Fibroblast of the conjunctiva (primary cell): ENCODE measurements around the gene AQR.
"Not testable (repeated sequence)": the region's sequence is repeated elsewhere in the genome, so short reads cannot be mapped to it uniquely, and the experiment has no call there.

Source experiments
- DNase-seq: peaks from one replicate; pipeline ENCODE4 v3.0.0-alpha.2; 2010; ENCODE audit warnings: low read depth

AQR gene

DNA sequence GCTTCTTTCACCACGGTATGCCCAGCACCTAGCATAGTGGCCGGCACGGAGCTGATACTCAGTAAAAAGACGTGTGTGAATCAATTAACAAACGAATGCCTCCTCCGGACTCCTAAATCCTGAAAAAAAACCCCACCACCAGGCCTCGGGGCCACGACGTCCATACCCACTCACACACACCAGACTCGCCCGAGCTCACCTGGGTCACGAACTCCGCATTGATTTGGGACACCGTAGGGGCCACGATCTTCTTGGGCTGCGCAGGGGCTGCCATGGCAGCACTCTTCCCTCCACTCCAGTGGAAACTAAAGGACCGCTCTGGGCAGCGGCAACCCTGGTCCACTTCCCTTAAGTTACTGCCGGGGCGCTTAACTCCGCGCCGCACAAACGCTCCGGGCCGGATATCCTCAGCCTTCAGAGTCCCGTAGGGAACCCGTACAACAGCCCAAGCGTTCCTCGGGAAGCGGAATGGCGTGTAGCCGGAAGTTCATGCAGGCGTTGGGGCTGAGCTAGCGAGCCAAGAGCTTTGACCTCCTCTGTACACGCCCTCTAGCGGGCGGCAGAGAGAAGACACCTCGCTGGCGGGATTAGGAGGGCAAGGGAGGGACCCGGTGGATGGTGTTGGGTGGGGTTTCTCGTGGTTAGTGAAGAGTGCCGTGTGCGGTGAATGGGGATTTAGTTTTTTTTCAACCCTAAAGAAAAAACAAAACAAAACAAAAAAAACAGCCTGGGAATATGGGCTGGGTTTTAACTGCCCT is at the start of gene AQR:
AQR (minus strand) TSS at position 403 of the 758 bp plus-strand sequence; CDS start at position 274, 129 bp downstream.
- DNase-seq, result peak; percentile 98

- DNase-seq, result no peak
Measured at GRCh38 chr15:35014241-35014640, 44.7 kb upstream of the AQR start.

DNA sequence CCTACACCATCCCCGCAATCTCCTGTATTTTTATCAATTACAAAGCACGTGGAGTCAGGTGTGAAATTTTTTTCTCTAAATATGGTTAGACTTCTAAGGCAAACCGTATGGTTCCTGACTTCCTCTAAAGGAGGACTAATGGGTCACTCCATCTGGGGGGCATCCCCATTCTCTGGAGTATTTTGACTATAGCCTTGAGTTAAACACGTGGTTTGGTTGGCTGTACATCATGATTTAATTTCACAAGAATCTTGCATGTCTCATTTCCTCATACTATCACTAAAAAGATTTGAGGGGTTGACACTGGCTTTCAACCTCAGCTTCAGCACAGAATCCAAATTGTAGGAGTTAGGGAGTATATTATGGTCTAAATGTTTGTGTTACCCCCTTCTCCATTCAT is 43.8 kb upstream of the AQR start:
- DNase-seq, result no peak

DNA sequence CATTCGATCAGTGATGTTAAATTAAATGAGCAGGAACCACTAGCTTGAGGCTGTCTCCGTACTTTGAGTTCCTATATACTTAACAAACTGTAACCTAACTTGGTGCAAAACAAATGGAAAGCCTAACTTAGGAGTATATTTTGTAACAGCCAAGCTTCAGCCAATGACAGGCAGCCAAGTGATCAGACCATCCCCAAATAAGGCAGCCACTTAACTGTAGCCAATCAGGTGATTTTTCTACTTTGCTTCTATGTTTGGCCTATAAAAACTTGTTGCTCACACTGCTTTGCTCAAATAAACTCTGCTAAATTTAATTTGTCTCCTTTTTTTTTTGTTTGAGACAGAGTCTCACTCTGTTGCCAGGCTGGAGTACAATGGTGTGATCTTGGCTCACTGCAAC is 37.9 kb upstream of the AQR start:
- no peak for DNase-seq

GRCh38 chr15:35005933-35006332 is 36.4 kb upstream of the AQR start:
- no peak for DNase-seq

- no peak for DNase-seq
Measured at GRCh38 chr15:35003928-35004327, 34.4 kb upstream of the AQR start.

GRCh38 chr15:35000511-35000910 is 31.0 kb upstream of the AQR start:
- DNase-seq, result peak; percentile 63

- no peak for DNase-seq
Measured at GRCh38 chr15:34999906-35000305, 30.4 kb upstream of the AQR start.

- no peak for DNase-seq
Measured at GRCh38 chr15:34994925-34995324, 25.4 kb upstream of the AQR start.

GRCh38 chr15:34993877-34994276 is 24.3 kb upstream of the AQR start:
- no peak for DNase-seq

- DNase-seq, result no peak
Measured at GRCh38 chr15:34993412-34993811, 23.9 kb upstream of the AQR start.

DNA sequence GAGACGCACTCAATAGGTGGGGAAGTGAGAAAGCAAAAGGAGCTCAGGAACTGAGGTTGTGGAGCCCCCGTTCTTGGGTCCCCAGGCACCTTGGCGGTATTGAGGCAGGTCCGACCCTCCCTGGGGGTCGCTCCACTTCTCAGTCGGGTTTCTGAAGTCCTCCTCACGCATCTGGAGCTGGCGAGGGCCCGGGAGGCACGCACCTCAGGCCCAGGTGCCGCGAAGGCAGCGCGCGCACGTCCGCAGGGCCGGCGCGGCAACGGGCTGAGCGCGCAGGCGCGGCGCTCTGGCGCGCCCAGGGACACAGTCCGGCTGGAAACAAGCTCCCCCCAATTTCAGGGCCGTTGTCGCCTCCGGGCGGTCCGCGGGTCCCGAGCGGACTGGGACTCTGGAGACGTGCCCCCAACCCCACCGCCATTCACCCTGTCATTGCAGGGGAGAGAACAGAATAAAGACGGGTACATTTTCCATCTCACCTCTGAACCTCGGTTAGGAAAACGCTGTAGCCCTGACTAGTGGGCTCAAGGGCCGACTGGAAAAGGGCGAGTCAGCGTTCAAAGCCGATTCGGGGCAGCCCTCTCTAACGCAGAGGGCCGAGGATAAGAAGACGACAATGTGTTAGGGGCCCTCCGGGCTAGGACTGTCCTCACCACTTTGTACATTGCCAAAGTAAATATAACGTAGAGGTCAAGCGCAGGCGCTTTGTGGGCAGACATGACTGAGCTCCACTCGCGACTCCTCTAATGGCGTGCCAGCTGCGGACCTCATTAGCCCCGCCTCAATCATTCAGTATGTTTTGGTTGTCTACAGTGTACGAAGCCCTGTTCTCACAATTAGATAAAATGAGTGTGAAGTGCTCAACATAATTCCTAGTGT is 18.7 kb upstream of the AQR start, which contains the start of gene ZNF770:
ZNF770 (minus strand) TSS at position 261 of the 876 bp plus-strand sequence. CDS start 4,853 bp downstream, outside the sequence.
- peak; percentile 43 for DNase-seq

- no peak for DNase-seq
Measured at GRCh38 chr15:34987609-34988026, 18.1 kb upstream of the AQR start.

DNA sequence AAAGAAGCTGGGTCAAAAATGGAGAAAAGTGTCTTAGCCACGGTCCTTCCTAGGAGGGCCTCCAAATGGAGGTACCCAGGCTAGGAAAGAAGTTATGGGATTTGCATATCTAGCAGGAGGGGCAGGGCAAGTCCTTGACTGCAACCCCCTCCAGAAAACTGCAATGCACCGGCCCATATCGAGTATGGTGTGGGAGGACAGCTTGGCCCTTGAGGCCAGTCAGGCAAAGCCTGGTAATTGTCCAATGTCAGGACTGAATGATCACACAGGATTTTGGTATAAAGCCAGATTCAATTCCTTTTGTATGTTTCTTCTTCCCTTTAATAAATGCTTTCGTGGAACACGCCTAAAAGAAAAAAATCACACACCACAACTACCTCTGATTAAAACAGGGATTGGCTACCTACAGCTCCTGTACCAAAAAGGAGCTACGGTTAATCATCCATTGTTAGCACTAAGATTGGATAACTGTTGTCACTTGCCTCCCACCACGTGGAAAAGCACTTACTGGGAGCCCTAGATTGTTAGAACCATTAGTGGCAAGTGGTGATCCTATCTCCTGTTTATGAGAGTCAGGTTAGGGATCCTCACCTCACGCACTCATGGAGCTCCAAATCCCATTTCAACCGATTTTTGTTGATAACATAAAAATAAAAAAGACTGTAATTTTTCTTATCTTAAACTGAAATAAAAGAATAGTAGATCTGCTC is 17.4 kb upstream of the AQR start:
- DNase-seq, result no peak

GRCh38 chr15:34986326-34986725 is 16.8 kb upstream of the AQR start:
- no peak for DNase-seq

DNA sequence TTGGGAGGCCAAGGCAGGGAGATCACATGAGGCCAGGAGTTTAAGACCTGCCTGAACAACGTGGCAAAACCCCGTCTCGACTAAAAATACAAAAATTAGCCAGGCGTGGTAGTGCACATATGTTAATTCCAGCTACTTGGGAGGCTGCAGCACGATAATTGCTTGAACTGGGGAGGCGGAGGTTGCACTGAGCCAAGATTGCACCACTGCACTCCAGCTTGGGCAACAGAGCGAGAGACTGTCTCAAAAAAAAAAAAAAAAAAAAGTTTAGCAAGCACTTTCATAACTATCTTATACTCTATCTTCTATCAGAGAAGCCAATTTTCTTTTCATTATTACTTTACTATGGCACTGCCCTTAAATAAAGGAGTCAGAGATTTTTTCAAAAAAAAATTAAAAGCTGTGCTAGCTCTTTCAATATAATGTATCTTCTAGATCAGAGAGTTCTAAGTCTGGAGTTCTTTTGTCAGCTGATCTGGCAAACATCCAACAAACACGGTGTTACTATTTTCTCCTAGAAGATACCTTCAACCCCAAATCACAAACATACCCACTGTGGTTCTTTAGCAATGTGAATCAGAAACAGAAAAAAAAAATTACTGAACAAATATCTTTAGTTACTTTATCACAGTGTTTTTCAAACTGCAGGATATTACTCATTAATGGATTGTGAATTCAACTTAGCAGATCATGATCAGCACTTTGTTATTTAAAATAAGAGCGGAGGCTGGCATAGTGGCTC is 15.5 kb upstream of the AQR start:
- no peak for DNase-seq

GRCh38 chr15:34976743-34977142 is 7.2 kb upstream of the AQR start:
- DNase-seq, result no peak

DNA sequence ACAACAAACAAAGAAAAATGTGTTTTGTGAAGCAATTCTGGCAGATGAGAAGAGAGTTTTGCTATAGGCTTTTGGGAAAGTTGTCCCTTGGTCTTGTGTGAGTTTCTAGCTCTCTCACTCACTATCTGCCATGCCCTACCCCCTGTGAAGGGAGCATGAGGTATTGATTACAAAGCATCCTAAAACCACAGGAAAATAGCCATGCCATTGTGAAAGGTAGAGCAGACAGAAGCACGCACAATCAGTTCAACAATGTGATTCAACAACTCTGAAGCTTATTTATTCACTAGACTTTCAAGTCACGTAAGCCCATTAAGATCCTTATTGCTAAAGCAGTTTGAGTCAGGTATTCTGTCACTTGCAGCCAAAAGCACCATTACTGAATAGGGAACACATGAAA is 6.5 kb upstream of the AQR start:
- DNase-seq, result no peak

DNA sequence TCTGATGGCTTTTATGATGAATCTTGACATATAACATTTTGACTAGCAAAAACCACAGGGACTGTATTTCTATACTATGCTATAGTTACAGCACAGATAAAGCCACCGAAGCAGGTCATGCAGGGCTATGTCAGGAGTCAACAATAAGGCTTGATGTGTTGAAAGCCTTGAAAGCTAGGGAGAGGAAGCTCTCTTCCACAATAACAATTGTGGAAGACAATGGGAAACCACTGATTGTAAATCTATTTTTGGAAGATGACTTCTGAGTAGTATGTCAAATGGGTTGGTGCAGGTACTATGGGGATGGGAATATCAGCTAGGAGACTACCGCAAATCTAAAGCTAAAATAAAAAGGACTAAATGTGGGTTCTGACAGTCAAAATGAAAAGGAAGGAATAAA is 4.0 kb upstream of the AQR start:
- no peak for DNase-seq

DNA sequence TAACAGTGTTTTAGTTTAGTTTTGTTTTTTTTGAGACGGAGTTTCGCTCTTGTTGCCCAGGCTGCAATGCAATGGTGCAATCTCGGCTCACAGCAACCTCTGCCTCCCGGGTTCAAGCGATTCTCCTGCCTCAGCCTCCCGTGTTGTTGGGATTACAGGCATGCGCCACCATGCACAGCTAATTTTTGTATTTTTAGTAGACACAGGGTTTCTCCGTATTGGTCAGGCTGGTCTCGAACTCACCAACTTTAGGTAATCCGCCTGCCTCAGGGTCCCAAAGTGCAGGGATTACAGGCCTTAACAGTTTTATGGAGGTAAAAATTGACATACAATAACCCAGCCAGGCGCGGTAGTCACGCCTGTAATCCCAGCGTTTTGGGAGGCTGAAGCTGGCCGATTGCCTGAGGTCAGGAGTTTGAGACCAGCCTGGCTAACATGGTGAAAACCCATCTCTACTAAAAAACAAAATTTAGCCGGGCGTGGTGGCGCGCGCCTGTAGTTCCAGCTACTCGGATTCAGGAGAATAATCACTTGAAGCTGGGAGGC is 629 bp upstream of the AQR start:
- DNase-seq, result not testable (repeated sequence)

GRCh38 chr15:34964277-34964676 is 5.3 kb downstream of the AQR start:
- no peak for DNase-seq
